Neural cell (in vitro differentiated cells): ENCODE results near the gene OR7A17. TPM values are rescaled to one million over a fixed set of nuclear protein-coding genes. Genes with fewer than 3 reads are reported as not detected.

Source experiments
- polyA plus RNA-seq: library from polyadenylated mRNA; depleted of rRNA; stranded (reverse); fragments of >200 nt; gene quantifications from 2 replicates; pipeline ENCODE4 v1.2.3, GENCODE V29; 2014
- small RNA-seq, 3 experiments: library from RNA; depleted of rRNA; stranded (forward); fragments of <200 nt; gene quantifications; one replicate each; pipeline ENCODE3, GENCODE V24; 2012

The OR7A17 gene
- polyA plus RNA-seq, 1 donor from 2014 or later, result not detected

Small RNA genes within 50 kb of the gene (small RNA-seq; reads per million reads assigned to genes)
- gene OR7A18P, result 0 reads per million in 3 experiments

Other genes starting within 250 kb of the OR7A17 start
- gene ADGRE3, start 211.3 kb downstream of the OR7A17 start, polyA plus RNA-seq, result not detected in 2 replicates
- gene ZNF333, start 196.1 kb downstream of the OR7A17 start, polyA plus RNA-seq, result 67.6 and 79.5 TPM in 2 replicates
- gene ADGRE2, start 107.6 kb downstream of the OR7A17 start, polyA plus RNA-seq, result not detected in 2 replicates
- not detected in 2 replicates for gene OR7A5, start 50.9 kb downstream of the OR7A17 start, polyA plus RNA-seq
- not detected in 2 replicates for gene OR7C1, start 50.9 kb downstream of the OR7A17 start, polyA plus RNA-seq
- gene OR7A10, start 37.2 kb downstream of the OR7A17 start, polyA plus RNA-seq, result not detected in 2 replicates
- not detected in 2 replicates for gene OR7C2, start 55.4 kb upstream of the OR7A17 start, polyA plus RNA-seq
- gene SLC1A6, start 93.7 kb upstream of the OR7A17 start, polyA plus RNA-seq, result 46.6 and 51.7 TPM in 2 replicates
- gene CASP14, start 163.3 kb upstream of the OR7A17 start, polyA plus RNA-seq, result not detected in 2 replicates
- gene OR1I1, start 196.1 kb upstream of the OR7A17 start, polyA plus RNA-seq, result not detected in 2 replicates
- 0.70 TPM in 1 of 2 replicates, not detected in the other for gene SYDE1, start 221.3 kb upstream of the OR7A17 start, polyA plus RNA-seq